SK-N-DZ (cell line): ENCODE measurements around the gene ASPN.
"Not testable (repeated sequence)": the region's sequence is repeated elsewhere in the genome, so short reads cannot be mapped to it uniquely, and the experiment has no call there.

ENCODE experiments used
- DNase-seq: peaks from one replicate; pipeline ENCODE4 v3.0.0-alpha.2; 2015; ENCODE audit warnings: low spot score
- small RNA-seq, 2 experiments: library from RNA; depleted of rRNA; stranded (forward); fragments of <200 nt; gene quantifications; one replicate each; pipeline ENCODE3, GENCODE V24; 2014

The ASPN gene

GRCh38 chr9:92422611-92423338 is 59.5 kb downstream of the ASPN start:
- DNase-seq = no peak

- no peak for DNase-seq
These were observed 67.7 kb downstream of the ASPN start for GRCh38 chr9:92414566-92414965.

GRCh38 chr9:92411157-92411556 is 71.1 kb downstream of the ASPN start:
- not testable (repeated sequence) for DNase-seq

DNA sequence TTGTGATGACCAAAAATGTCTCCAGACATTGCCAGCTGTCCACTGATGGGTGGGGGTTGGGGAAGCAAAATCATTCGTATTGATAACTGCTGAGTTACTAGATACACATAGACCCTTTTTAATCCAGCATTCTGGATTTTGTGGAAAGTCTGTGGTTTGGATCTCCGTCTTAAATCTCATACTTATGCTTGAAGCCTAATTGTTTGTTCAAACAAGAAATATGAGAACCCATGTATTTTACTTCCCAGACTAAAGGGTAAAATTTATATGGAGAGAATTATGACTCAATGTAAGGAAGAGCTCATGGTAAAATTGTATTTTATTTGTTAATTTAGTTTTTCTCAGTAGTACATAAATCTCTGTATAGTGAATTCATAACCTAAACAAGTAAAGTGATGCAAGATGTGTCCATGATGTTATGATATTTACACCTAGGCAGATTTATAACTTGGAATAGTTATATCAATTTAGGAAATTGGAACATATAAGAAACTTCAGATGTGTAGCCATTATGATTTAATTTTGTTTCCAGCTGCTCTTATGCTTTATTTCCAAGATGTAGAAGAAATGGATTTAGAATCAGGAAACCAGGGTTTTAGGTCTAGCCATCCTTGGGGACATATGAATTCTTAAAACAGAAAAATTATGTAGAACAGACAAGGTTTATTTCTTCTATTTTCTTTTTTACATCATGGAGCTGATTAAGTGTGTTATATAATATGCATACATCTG is 73.4 kb downstream of the ASPN start:
- no peak for DNase-seq

DNA sequence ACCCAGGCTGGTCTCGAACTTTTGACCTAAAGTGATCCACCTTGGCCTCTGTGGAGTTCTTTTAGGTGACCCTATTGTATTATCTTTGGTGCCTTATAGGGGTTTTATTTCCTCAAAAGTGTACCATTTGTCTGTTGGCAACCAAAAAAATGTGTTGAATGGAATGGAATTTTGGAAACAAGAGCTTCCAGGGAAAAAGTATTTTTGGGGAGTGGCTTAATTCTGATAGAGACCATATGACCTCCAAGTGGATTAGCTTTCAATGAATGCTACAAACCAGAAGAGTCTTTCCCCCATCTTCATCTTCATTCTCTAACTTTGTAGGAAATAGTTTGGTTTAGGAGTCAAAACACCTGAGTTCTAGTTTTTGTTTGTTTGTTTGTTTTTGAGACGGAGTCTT is 74.5 kb downstream of the ASPN start:
- no peak for DNase-seq

GRCh38 chr9:92406477-92406876 is 75.8 kb downstream of the ASPN start:
- no peak for DNase-seq

Small RNA genes within 50 kb of the gene (small RNA-seq; reads per million reads assigned to genes)
- gene MIR4670 = 0 reads per million in 2 experiments
